ENCODE data around the gene ASCL4. TPM values are rescaled to one million over a fixed set of nuclear protein-coding genes. Genes with fewer than 3 reads are reported as not detected.

Gene ASCL4
- total RNA-seq, 2 experiments from 2014 or later = not detected

DNA sequence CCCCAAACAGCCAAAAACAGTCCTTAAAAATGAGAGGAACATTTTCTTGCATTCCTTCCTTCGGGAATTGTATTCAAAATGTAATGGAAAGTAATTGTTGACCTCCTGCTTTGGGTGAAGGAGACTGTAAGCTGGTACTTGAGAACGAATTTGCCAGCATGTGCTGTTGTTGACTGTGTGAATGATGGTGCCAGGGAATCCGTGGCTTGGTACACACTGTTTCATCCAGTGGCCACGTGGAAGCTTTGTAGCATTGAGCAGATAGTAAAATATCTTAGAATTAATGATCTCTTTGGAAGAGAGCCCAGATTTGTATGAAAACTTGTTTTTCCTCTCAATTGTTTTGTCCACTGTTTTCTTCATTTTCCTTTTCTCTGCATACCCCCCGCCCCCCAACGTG is 1.7 kb downstream of the ASCL4 start:
- ChIA-PET POLR2A (no interaction called here), CTCF (no interaction called here)

DNA sequence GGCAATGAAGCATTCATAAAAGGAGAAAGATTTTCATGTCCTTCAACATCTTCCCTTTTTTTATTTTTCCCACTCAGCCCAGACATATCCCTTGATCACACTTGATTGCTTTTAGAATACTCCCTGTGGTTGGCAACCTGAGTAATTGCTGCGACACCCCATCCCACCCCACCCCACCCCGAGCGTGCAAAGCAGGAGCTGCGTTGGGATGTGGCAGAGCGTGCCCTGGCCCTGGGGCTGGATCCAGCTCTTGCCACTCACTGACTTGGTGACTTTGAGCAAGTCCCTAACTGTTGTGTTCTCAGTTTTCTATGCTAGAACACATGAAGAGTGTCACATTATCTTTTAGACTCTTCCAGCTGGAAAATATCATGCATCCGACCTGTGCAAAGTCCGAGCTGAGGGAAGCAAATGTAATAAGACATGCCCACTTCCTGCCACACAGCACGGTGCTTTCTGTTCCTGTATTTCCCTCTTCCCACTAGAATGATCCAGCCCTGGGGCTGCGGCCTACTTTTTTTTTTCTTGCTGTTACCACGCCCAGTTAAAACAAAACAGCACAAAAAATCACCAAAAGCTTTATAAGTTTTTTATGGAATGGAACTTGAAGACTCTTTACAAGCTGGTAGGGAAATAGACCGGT is 4.0 kb downstream of the ASCL4 start:
- POLR2A ChIA-PET = no interaction called here
- CTCF ChIA-PET = no interaction called here

DNA sequence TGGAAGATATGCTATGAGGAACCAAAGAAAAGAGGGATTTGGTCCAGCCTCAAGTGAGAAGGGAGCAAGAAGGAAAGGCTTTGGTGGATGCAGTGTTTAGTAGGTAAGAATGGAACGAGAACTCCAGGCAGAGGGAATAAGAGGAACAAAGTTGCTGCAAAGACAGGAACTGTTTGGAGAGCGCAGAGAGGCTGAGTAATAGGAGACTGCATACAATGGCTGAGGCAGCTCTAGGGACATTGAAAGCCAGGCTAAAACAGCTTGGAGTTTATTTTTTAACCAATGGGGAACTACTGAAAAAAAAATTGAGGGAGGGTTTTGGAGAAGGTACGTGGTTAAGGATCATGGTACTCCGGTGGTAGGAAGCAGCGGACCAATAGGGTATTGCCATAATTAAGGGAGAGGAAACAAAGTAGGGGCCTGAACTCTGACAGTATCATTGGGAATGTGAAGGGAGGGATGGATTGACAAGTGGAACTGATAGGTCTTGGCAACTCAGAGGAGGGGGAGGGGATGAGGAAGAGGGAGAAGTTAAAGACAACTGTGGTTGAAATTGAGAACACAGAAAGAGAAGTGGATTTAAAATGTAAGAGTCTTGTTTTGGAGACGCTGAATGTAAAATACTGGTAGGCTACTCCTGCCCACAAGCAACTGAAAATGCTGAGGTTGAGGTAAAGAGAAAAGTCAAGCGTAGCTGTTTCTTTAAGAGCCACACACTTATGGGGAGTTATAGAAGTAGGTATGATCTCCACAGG is 4.8 kb downstream of the ASCL4 start:
- ChIA-PET POLR2A (no interaction called here), CTCF (no interaction called here)

DNA sequence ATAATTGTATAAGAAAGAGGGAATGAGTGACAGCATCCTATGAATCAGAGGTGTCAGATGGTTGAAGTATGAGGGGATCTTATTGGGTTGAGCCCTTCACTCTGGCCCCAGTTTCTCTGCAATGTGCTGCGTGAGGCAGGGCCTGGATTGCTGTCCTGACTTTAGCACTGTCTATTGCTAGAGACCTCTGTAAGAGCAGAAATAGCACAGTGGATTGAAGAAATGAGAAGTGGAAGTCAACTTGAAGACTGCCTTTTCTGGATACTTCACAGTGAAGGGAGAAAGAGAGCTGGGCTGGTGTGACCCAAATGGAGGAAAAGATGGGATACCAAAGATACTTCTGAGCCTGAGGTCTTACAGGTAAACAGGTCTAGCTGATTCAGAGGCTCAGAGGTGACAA is 5.8 kb downstream of the ASCL4 start:
- POLR2A ChIA-PET = no interaction called here
- CTCF ChIA-PET = no interaction called here

DNA sequence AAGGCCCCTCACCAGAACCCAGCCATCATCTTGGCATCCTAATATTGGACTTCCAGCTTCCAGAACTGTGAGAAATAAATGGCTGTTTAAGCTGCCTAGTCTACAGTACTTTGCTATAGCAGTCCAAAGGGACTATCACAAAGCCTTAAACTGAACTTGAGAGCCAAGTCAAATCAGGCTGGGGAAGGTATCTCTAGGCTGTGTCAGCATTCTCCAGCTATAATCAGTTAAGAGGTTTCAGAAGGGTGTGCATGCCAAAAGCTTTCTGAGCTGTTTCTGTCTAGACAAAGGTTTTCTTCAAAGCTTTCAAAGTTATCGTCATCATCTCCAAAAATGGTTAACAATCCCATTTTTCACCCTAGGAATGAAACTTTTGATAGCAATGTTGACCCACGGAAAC is 7.6 kb downstream of the ASCL4 start:
- ChIA-PET POLR2A (no interaction called here), CTCF (no interaction called here)

DNA sequence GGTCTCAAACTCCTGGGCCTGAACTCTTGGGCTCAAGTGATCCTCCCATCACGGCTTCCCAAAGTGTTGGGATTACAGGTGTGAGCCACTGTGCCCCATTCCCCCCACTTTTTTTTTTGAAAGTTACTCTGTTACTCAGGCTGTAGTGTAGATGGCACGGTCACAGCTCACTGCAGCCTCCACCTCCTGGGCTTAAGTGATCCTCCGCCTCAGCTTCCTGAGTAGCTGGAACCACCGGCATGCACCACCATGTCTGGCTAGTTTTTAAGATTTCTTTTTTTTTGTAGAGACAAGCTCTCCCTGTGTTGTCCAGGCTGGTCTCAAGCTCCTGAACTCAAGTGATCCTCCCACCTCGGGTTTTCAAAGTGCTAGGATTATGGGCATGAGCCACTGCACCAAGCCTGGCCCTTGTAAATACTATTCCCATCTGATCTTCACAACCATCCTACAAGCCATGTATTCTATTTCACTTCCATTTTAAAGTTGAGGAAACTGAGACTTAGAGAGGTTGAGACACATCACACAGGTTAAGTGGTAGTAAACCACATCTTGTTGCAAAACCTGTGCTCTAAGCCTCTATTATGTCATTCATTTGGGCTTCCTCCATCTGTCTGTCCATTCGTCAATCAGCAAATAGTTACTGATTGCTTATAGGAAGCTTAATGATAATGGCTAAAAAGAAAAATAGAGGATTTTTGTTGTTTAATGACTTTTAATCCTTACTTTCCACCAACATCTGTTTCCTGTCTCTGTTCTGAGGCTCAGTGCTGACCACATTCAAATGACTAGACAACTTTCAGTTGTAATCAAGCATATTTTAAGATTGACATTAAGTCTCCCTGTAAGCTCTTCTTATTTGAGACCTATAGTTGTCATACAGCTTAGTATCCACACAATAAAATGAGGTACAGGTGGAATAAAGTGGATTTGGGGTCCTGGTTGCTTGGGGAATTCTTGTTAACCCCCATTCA is 9.2 kb downstream of the ASCL4 start:
- ChIA-PET POLR2A (no interaction called here), CTCF (no interaction called here)

DNA sequence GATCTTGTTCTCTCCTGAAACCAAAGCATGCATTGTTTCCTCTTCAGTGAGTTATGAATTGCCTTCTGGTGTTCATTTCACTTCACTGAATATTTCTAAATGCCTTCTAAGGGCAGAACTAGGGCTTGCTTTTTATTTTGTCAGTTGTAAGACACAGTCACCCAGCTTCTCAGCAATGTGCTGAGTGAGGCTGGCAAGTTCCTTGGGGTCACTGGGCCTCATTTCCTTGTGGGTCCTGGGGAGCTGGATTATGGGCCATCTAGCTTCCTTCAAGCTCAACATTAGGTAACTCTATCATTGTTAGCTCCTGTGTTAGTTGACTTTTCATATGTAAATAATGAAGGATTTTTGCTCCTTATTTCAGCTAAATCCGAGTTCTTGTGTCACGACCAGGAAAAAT is 13.8 kb downstream of the ASCL4 start:
- CTCF ChIA-PET = no interaction called here
- POLR2A ChIA-PET = no interaction called here

DNA sequence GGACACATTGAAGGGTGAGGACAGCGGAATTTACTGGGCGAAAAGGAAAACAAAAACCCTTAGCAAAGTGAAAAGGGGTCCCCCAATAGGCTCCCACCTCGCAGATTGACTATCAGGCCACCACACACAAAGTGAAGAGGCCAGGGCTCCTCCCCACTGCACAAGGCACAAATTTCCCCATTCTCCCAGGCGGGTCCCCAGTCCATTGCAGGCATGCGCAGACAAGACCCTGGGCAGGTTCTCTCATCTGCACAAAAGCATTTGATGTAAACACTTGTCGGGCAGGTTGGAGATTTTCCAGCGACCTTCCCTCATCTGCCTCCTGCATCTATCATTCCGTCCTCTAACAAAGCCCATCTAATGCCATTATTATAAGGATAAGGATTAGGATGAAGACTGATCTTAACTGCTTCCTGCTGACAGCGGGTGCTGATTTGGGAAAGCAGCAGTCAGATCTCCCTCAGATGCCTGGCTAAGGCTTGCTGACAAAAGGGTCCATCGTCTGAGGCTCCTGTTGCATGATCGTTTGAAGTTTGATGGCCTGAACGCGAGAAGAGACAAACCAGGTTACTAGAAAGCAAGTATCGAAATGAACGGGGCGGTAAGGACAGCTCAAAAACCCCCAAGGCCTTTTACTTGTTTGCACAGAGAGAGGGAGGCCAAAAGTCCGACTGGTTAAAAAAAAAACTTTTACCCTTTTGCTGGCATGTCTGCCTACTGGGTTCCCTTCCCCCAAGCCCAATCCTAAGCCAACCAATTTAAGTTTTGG is 14.4 kb downstream of the ASCL4 start:
- CTCF ChIA-PET = no interaction called here
- POLR2A ChIA-PET = no interaction called here

DNA sequence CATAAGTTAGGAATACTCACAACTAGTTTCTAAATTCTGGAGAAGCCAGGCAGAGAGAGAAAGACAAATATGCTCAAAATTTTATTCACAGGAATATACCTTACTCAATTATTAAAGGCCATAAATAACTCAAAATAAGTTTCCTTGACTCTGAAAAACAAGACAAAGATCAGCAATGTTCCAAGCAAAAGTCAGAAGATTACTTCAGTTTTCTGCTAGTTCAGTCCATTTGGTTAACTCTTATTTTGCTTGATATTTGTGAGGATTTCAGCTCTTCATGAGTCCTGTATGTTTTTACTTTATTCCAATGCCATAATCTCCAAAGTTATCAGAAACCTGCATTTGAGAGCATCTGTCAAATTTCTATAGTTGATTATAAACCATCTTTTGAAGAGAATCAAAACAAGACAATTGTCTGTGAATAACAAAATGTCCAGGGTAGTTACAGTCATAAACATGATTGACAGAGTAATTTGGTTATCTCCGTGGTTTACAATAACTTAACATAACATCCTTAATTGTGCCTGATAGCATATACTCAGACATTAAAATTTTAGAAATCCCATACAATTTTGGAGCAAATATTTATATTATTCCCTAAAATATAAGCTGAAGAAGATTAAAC is 17.1 kb downstream of the ASCL4 start:
- CTCF ChIA-PET = no interaction called here
- POLR2A ChIA-PET = no interaction called here

DNA sequence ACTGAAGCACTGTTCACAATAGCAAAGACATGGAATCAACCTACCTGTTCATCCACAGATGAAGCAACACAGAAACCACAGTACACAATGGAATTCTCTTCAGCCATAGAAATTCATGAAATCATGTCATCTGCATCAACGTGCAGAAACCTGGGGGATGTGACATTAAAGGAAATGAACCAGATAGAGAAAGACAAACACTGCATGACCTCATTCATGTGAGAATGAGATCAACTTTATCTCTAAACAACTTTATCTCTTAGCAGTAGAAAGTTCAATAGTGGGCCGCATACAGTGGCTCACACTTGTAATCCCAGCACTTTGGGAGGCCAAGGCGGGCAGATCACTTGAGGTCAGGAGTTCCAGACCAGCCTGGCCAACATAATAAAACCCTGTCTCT is 19.9 kb downstream of the ASCL4 start:
- POLR2A ChIA-PET = no interaction called here
- CTCF ChIA-PET = no interaction called here

DNA sequence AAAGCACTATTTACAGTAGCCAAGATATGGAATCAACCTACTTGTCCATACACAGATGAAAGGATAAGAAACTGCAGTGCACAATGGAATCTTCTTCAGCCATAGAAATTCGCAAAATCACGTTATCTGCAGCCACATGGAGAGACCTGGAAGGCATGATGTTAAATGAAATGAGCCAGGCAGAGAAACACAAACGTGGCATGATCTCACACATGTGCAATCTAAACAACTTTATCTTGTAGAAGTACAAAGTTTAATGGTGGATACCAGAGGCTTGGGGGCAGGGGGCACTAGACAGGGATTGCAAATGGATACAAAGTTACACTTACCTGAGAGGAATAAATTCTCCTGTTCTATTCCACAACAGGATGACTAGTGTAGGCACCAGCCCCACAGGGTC is 24.1 kb downstream of the ASCL4 start:
- ChIA-PET CTCF (no interaction called here), POLR2A (no interaction called here)

DNA sequence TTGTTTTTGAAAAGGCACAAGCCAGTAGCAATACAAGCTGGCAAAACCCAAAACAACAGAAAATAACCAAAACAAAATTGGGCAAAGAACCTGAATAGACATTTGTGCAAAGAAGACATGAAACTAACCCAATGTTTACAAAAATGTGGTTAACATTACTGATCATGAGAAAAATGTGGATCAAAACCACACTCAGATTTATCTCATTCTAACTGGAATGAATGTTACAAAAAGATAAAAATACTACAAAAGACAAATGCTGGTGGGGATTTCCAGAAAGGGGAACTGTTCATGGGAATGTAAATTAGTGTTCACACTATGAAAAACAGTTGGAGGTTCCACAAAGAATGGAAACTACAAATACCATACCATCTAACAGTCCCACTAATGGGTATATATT is 26.6 kb downstream of the ASCL4 start:
- POLR2A ChIA-PET = no interaction called here

DNA sequence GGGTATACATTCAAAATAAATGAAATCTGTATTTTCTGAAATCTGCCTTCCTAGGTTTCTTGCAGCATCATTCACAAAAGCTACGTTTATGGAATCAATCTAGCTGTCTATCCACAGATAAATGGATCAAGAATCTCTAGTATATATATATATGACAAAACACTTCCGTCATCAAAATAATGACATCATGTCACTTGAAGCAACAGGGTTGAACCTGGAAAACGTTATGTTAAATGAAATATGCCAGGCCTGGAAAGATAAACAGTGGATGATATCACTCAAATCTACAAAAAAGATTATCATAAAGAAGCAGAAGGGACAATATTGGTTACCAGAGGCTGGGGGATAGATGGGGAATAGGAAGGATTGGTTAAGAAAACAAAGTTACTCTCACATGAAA is 28.6 kb downstream of the ASCL4 start:
- ChIA-PET CTCF (no interaction called here), POLR2A (no interaction called here)

More for the DNA sequence above, 26.6 kb downstream of the ASCL4 start:
- CTCF ChIA-PET = no interaction called here

DNA sequence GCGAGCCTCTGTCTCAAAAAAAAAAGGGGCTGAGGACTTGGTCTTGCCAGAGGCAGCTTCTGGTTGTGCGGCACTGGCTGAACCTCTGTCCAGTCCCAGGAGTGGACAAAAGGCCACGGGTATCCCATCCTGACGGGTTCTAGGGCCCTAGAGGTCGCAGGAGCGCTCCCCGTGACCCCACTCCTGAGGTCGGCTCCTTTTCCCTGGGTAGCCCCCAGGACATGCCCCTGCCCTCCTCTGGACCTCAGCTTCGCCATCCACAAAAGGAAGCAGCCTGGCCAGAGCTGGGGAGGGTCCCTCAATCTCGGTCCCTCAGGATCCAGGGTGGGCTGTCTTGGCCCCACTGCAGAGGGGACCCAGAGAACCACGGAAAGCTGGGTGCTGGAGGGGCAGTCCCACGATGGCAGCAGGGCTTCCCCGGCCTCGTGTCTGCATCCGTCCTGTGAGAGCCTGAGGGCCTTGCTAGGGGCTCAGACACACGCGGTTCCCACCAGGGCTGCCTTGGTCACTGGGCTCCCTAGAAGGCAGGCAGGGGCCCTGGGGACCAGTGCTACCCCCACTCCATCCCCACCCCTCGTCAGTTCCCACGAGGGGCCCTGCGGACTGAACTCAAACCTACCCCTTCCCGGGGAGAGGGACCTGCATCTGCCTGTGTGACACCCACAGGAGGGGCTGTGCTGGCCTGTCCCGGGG is 31.1 kb downstream of the ASCL4 start:
- ChIA-PET CTCF (no interaction called here), POLR2A (no interaction called here)

DNA sequence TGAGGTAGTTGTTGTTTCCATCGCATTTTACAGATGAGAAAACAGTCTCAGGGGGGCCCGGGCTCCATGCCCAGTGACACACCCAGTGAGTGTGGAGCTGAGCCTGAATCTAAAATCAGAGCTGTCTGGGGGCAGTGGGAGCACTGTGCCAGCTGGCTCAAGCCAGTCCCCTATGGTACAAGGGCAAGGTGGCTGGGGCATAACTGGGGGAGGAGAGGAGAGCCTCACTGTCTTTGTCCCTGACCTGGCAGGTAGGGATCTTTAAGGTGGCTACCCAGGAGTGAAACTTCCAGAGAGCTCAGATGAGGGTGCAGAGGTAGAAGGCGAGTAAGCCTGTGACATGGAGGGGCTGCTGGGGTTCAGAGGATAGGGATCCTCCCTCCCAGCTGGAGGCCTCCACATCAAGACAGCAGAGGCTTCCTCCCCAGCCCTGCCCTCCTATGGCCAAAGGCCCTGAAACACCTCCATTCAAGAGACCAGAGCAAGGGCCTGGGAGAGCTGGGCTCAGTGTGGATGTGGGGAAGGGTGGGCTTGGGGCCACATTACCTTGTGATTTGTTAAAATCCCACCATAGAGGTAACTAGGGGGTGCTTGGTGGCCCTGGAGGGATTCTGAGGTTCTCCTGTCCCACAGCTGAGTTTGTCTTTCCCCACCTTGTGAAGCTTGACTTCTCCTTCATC is 33.1 kb downstream of the ASCL4 start:
- ChIA-PET CTCF (no interaction called here), POLR2A (no interaction called here)

DNA sequence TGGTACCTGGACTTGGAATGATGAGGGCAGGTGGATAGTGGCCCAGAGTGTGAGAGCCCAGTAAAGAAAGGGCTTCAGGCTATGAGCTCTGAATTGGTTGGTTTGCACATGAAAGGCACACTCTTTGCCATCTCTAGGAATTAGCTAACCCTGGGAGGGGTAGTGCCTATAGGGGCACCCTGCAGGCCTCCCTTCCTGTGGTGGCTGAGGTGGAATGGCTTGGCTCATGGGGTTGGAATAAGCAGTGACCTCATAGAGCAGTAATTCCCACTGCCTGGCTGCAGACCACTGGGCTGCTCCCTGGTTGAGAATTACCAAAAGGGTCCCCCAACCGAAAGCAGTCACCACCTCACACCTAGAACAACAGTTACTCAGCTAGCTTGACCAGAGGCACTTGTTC is 42.7 kb downstream of the ASCL4 start:
- CTCF ChIA-PET = no interaction called here
- POLR2A ChIA-PET = no interaction called here

DNA sequence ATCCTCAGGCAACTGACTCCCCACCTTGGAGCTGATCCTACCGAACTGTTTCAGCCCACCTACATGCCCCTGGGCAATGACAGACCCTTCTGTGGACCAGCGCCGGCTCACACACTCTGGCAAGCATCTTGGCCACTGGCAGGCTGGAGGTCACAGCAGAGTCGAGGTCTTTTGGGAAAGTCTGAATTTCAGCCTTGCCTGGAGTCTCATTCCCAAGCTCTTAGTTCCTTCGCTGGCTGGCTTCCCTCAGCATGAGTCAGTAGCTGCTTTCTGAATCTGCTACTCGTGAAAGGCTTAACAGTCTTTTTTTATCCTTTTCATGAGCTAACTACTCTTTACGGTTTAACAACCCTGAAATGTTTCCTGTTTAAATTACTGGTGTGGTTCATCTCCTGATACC is 44.5 kb downstream of the ASCL4 start:
- ChIA-PET POLR2A (no interaction called here), CTCF (no interaction called here)

DNA sequence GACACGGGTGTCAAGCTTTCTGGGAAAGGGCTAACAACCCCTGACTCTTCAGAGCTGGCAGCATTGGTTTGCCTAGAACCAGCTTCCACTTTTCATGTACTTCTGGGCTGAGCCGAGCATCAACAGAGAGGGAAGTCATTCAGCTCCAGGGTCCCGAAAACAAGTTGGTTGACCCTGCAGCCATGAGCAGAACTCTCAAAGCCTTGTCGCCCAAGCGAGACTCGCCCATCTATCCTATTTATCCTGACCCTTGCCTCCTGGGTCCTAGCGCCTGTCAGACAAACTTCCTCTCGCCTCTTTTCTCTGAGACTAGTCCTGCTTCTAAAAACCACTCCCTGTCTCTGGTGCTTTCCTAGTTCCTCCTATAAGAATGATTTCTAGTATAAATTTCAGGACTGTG is 47.9 kb downstream of the ASCL4 start:
- CTCF ChIA-PET = no interaction called here

More for the DNA sequence above, 47.9 kb downstream of the ASCL4 start:
- POLR2A ChIA-PET = no interaction called here
